PC-3 (cell line): ENCODE data around the gene TBC1D9. TPM values are rescaled to one million over a fixed set of nuclear protein-coding genes. Genes with fewer than 3 reads are reported as not detected.

Experiments used
- ATAC-seq: fragments of 200-7000 bp; cut with Tn5 transposase; 2 replicates; pipeline ENCODE4 v1.9.1; 2020; ENCODE audit warnings: mild to moderate bottlenecking, moderate library complexity
- BruUV-seq: library from RNA; stranded (reverse); fragments of 400-500 nt; replicated peaks from 2 replicates; lab custom pipeline; 2021; lab: Mats Ljungman, UMichigan
- CTCF ChIA-PET: fragments of 300-600 bp; sonication (Branson Sonifier 250); formaldehyde crosslinking; loops from one replicate; lab custom pipeline; 2022; ENCODE audit warnings: antibody characterized with exemption; lab: Charles Lee
- POLR2A ChIA-PET: fragments of 300-600 bp; sonication (Branson Sonifier 250); formaldehyde crosslinking; loops from one replicate; lab custom pipeline; 2022; ENCODE audit warnings: antibody characterized with exemption; ENCODE audit not compliant: unreplicated experiment; lab: Charles Lee
- DNase-seq: peaks from one replicate; pipeline ENCODE4 v3.0.0-alpha.2; 2015
- H2AFZ ChIP-seq: fragments of 300-600 bp; sonication (generic); 2 replicates; pipeline ENCODE4 v1.6.0; 2016; ENCODE audit warnings: antibody characterized with exemption, low read length
- H3F3A ChIP-seq: fragments of 300-600 bp; sonication (generic); one replicate; pipeline ENCODE4 v1.6.0; 2017; ENCODE audit warnings: antibody characterized with exemption, low read length, control low read depth, mild to moderate bottlenecking; ENCODE audit not compliant: unreplicated experiment
- H3K27ac ChIP-seq: fragments of 300-600 bp; sonication (generic); 2 replicates; pipeline ENCODE4 v1.5.1; 2016; ENCODE audit warnings: mild to moderate bottlenecking, low read length
- H3K27me3 ChIP-seq: fragments of 300-600 bp; sonication (generic); 2 replicates; pipeline ENCODE4 v1.6.1; 2016; ENCODE audit warnings: low read length, mixed read lengths
- H3K36me3 ChIP-seq: fragments of 300-600 bp; sonication (generic); 2 replicates; pipeline ENCODE4 v1.6.1; 2016; ENCODE audit warnings: low read depth, mixed run types, low read length, mixed read lengths
- H3K4me1 ChIP-seq: fragments of 300-600 bp; sonication (generic); 2 replicates; pipeline ENCODE4 v1.5.1; 2016; ENCODE audit warnings: low read length; ENCODE audit not compliant: insufficient read depth
- H3K4me2 ChIP-seq: fragments of 300-600 bp; sonication (generic); 2 replicates; pipeline ENCODE4 v1.6.0; 2016; ENCODE audit warnings: low read length
- H3K4me3 ChIP-seq: fragments of 300-600 bp; sonication (generic); 2 replicates; pipeline ENCODE4 v1.5.1; 2016; ENCODE audit warnings: mild to moderate bottlenecking, low read length, mixed read lengths
- H3K79me2 ChIP-seq: fragments of 300-600 bp; sonication (generic); 2 replicates; pipeline ENCODE4 v1.6.1; 2017; ENCODE audit warnings: low read length, mixed read lengths
- H3K9ac ChIP-seq: fragments of 300-600 bp; sonication (generic); 2 replicates; pipeline ENCODE4 v1.6.0; 2016; ENCODE audit warnings: mild to moderate bottlenecking, low read length
- H3K9me2 ChIP-seq: fragments of 300-600 bp; sonication (generic); replicated peaks from 2 replicates; pipeline ENCODE4 v1.6.1; 2016; ENCODE audit warnings: mixed run types, low read length, mixed read lengths
- H3K9me3 ChIP-seq: fragments of 300-600 bp; sonication (generic); 2 replicates; pipeline ENCODE4 v1.6.1; 2016; ENCODE audit warnings: low read length, mixed read lengths
- H4K20me1 ChIP-seq: fragments of 300-600 bp; sonication (generic); 2 replicates; pipeline ENCODE4 v1.6.1; 2016; ENCODE audit warnings: low read length, mixed read lengths
- EZH2 ChIP-seq: fragments of 300-600 bp; sonication (generic); IDR thresholded peaks from one replicate; pipeline ENCODE4 v1.6.1; 2017; ENCODE audit warnings: antibody characterized with exemption, mild to moderate bottlenecking, low read length; ENCODE audit not compliant: unreplicated experiment
- EZH2phosphoT487 ChIP-seq: fragments of 300-600 bp; sonication (generic); IDR thresholded peaks from 2 replicates; pipeline ENCODE4 v1.6.1; 2018; ENCODE audit warnings: mild to moderate bottlenecking, antibody characterized with exemption, low read length, borderline replicate concordance
- intact Hi-C: fragments of 100-400 bp; cut with micrococcal nuclease; formaldehyde crosslinking; loops from 2 replicates; pipeline ENCODE4 v1.9.0; 2023
- total RNA-seq: library from RNA; depleted of rRNA; stranded (reverse); fragments of >200 nt; gene quantifications from 2 replicates; pipeline ENCODE4 v1.2.3, GENCODE V29; 2014
- TF ChIP-seq, protein P1 (sequence below): fragments of 300-600 bp; sonication (generic); conservative IDR thresholded peaks from 2 replicates; pipeline ENCODE4 v1.5.1; 2017; ENCODE audit warnings: antibody characterized with exemption, low read depth, mild to moderate bottlenecking, low read length

Gene TBC1D9
- total RNA-seq, 1 experiment from 2014 or later = 11.2 TPM

DNA sequence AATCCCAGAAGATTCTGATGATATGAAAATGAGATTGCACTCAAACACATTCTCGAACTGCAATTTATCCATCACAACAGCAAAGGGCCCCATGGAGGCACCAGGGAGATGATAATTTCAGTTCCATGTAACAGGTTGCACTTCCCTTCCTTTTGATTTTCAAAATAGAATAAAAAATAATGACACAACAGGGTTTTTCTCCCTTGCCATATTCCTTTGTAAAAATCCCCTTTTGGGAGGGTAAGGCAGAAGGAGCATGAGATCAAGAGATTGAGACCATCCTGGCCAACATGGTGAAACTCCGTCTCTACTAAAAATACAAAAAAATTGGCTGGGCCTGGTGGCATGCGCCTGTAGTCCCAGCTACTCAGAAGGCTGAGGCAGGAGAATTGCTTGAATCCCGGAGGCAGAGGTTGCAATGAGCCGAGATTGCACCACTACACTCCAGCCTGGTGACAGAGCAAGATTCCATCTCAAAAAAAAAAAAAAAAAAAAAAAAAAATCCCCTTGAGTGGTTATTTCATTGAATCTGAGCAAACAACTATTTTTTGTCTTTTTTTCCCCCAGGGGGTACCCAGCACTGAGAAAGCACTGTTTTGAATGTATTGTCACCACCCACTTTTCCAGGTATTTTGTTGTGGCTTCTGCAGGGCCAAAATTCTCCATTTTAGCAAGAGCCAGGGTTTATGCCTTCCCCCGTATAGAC is 26.7 kb downstream of the TBC1D9 start:
- POLR2A ChIA-PET = no interaction called here

DNA sequence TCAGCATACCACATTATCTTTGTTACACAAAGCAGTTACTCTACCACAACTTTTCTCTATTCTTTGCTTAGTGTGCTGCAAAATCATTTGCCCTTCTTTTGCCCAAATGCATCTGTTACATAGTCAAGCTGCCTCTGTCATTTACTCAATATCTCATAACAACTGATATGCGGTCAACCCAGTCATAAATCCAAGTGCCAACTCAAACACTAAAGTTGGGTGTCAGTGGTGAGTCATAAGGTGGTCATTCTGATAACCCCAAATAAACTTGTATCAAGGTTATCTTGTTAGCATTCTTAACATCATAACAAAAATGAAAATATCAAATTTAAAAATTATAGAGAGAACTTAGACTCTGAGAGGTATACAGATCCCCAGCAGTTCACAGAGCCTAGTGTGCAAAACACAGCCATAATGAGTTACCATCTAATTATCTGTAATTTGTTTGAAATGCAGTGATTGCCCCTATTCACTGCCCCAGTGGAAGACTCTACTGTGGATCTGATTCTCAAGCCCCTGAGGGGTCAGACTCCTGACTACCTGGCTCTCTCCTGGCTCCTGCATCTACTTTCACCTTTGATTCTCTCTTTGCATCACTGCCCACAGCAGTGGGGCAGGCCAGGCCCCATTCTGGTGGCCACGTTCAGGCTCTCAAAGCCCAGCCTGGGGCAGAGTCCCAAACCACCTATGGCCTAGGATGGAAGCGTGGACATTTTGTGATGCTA is 29.2 kb downstream of the TBC1D9 start:
- no peaks in the 10 kb centered on the region for H3K36me3 ChIP-seq
- ChIA-PET POLR2A (no interaction called here), CTCF (no interaction called here)
- ATAC-seq (peak; percentile 42), DNase-seq (peak; percentile 58)
- no peaks in the 10 kb centered on the region for H3K9me3 ChIP-seq
- no TSS peak for BruUV-seq
- intact Hi-C loops = loop anchor here (5.0 kb wide), 1 partner anchor 35 kb away; no protein-coding TSS in a partner anchor
- peaks cover 39% of the 10 kb centered on the region for H3K4me1 ChIP-seq
- no peak overlapping the region for H3K4me3 ChIP-seq
- H3K79me2 ChIP-seq = peaks cover 11% of the 10 kb centered on the region; the same call in 1 of the 2 replicates
- peak overlapping the region; percentile 65 for H3K4me2 ChIP-seq
- H4K20me1 ChIP-seq = peaks cover 8% of the 10 kb centered on the region; the same call in 1 of the 2 replicates
- H2AFZ ChIP-seq = no peak overlapping the region
- no peaks in the 10 kb centered on the region for H3K9me2 ChIP-seq
- peaks cover 5% of the 10 kb centered on the region for H3F3A ChIP-seq
- H3K27me3 ChIP-seq = no peaks in the 10 kb centered on the region
- no peak overlapping the region for H3K9ac ChIP-seq
- peak overlapping the region; percentile 50; the same call in 1 of the 2 replicates for H3K27ac ChIP-seq
- TF ChIP-seq EZH2 (no peak), EZH2phosphoT487 (no peak)
- TF ChIP-seq, protein P1, sequence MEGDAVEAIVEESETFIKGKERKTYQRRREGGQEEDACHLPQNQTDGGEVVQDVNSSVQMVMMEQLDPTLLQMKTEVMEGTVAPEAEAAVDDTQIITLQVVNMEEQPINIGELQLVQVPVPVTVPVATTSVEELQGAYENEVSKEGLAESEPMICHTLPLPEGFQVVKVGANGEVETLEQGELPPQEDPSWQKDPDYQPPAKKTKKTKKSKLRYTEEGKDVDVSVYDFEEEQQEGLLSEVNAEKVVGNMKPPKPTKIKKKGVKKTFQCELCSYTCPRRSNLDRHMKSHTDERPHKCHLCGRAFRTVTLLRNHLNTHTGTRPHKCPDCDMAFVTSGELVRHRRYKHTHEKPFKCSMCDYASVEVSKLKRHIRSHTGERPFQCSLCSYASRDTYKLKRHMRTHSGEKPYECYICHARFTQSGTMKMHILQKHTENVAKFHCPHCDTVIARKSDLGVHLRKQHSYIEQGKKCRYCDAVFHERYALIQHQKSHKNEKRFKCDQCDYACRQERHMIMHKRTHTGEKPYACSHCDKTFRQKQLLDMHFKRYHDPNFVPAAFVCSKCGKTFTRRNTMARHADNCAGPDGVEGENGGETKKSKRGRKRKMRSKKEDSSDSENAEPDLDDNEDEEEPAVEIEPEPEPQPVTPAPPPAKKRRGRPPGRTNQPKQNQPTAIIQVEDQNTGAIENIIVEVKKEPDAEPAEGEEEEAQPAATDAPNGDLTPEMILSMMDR = no peak

More for the DNA sequence above, 26.7 kb downstream of the TBC1D9 start:
- Histone ChIP-seq H3K9me3 (no peaks in the 10 kb centered on the region), H3K4me1 (peaks cover 39% of the 10 kb centered on the region), H3K4me3 (no peak overlapping the region), H3K4me2 (no peak overlapping the region), H3K9ac (no peak overlapping the region), H3K9me2 (no peaks in the 10 kb centered on the region), H3F3A (peaks cover 5% of the 10 kb centered on the region), H3K79me2 (peaks cover 11% of the 10 kb centered on the region; the same call in 1 of the 2 replicates), H2AFZ (no peak overlapping the region), H3K27me3 (no peaks in the 10 kb centered on the region), H3K36me3 (no peaks in the 10 kb centered on the region), H3K27ac (no peak overlapping the region), H4K20me1 (peaks cover 8% of the 10 kb centered on the region; the same call in 1 of the 2 replicates)
- ATAC-seq (no peak), DNase-seq (no peak)
- intact Hi-C loops = loop anchor here (5.0 kb wide), 1 partner anchor 37 kb away; no protein-coding TSS in a partner anchor
- no peak for TF ChIP-seq EZH2phosphoT487
- TF ChIP-seq, protein P1 = no peak
- TF ChIP-seq EZH2 = no peak
- no TSS peak for BruUV-seq
- CTCF ChIA-PET = no interaction called here
